SW480 (cell line): Measurements from ENCODE around the gene EIF3J.

ENCODE experiments used
- DNase-seq: peaks from one replicate; pipeline ENCODE4 v3.0.0-alpha.2; 2016; ENCODE audit warnings: low spot score

EIF3J gene

GRCh38 chr15:44595656-44596510 is 58.9 kb downstream of the EIF3J start:
- DNase-seq = no peak

GRCh38 chr15:44596511-44597010 is 59.6 kb downstream of the EIF3J start:
- no peak for DNase-seq

- no peak for DNase-seq
Measured at GRCh38 chr15:44598066-44598465, 61.1 kb downstream of the EIF3J start.

- no peak for DNase-seq
Measured at GRCh38 chr15:44598892-44599291, 61.9 kb downstream of the EIF3J start.

- no peak for DNase-seq
Measured at GRCh38 chr15:44603126-44603525, 66.2 kb downstream of the EIF3J start.

GRCh38 chr15:44606740-44607139 is 69.8 kb downstream of the EIF3J start:
- no peak for DNase-seq
